H9 (cell line): ENCODE measurements around the gene PRCC. TPM values are rescaled to one million over a fixed set of nuclear protein-coding genes. Genes with fewer than 3 reads are reported as not detected.

Source experiments
- DNase-seq: peaks from one replicate; pipeline ENCODE4 v3.0.0-alpha.2; 2017
- H2AFZ ChIP-seq: one replicate; pipeline ENCODE4 v1.6.1; 2013; ENCODE audit warnings: mild to moderate bottlenecking, low read length, control low read depth, moderate library complexity
- H2AK5ac ChIP-seq: 2 replicates; pipeline ENCODE4 v1.6.1; 2013; ENCODE audit warnings: low read length, control low read depth, mixed read lengths; ENCODE audit not compliant: insufficient read length
- H2BK120ac ChIP-seq: one replicate; pipeline ENCODE4 v1.6.1; 2013; ENCODE audit warnings: low read depth, mild to moderate bottlenecking, low read length, control low read depth, inconsistent platforms; ENCODE audit not compliant: poor library complexity, severe bottlenecking
- H2BK12ac ChIP-seq: 2 replicates; pipeline ENCODE4 v1.6.1; 2013; ENCODE audit warnings: low read length, control low read depth, mixed read lengths, low read depth; ENCODE audit not compliant: insufficient read length
- H2BK15ac ChIP-seq: 2 replicates; pipeline ENCODE4 v1.6.1; 2013; ENCODE audit warnings: low read depth, low read length, control low read depth
- H2BK20ac ChIP-seq: one replicate; pipeline ENCODE4 v1.6.1; 2013; ENCODE audit warnings: low read depth, mild to moderate bottlenecking, low read length, control low read depth, inconsistent platforms; ENCODE audit not compliant: poor library complexity, severe bottlenecking
- H2BK5ac ChIP-seq: 2 replicates; pipeline ENCODE4 v1.6.1; 2013; ENCODE audit warnings: low read length, control low read depth, mixed read lengths; ENCODE audit not compliant: insufficient read length
- H3K14ac ChIP-seq: 2 replicates; pipeline ENCODE4 v1.6.1; 2013; ENCODE audit warnings: low read length, control low read depth; ENCODE audit not compliant: insufficient read depth
- H3K18ac ChIP-seq: 2 replicates; pipeline ENCODE4 v1.6.1; 2013; ENCODE audit warnings: low read depth, mild to moderate bottlenecking, mixed read lengths, low read length, control low read depth; ENCODE audit not compliant: insufficient read length
- H3K23ac ChIP-seq: 2 replicates; pipeline ENCODE4 v1.6.1; 2013; ENCODE audit warnings: low read length, control low read depth, mixed read lengths, low read depth; ENCODE audit not compliant: insufficient read length
- H3K23me2 ChIP-seq: 2 replicates; pipeline ENCODE4 v1.6.1; 2013; ENCODE audit warnings: low read depth, mild to moderate bottlenecking, mixed read lengths, low read length, control low read depth; ENCODE audit not compliant: insufficient read length, poor library complexity, severe bottlenecking
- H3K27ac ChIP-seq: 2 replicates; pipeline ENCODE4 v1.5.1; 2013; ENCODE audit warnings: low read length, control low read depth, mixed read lengths, low read depth; ENCODE audit not compliant: insufficient read length
- H3K27me3 ChIP-seq: 2 replicates; pipeline ENCODE4 v1.6.1; 2013; ENCODE audit warnings: low read length, control low read depth, inconsistent platforms; ENCODE audit not compliant: insufficient read depth
- H3K4ac ChIP-seq: 2 replicates; pipeline ENCODE4 v1.6.1; 2013; ENCODE audit warnings: low read depth, mild to moderate bottlenecking, control low read depth, inconsistent platforms, low read length, moderate library complexity
- H3K4me1 ChIP-seq: 2 replicates; pipeline ENCODE4 v1.6.1; 2013; ENCODE audit warnings: low read length, control low read depth, inconsistent platforms; ENCODE audit not compliant: insufficient read depth
- H3K4me2 ChIP-seq: 2 replicates; pipeline ENCODE4 v1.6.1; 2013; ENCODE audit warnings: low read length, control low read depth, mixed read lengths; ENCODE audit not compliant: insufficient read length, insufficient read depth
- H3K56ac ChIP-seq: 2 replicates; pipeline ENCODE4 v1.6.1; 2013; ENCODE audit warnings: low read depth, mild to moderate bottlenecking, mixed read lengths, low read length, control low read depth; ENCODE audit not compliant: insufficient read length
- H3K79me1 ChIP-seq: 2 replicates; pipeline ENCODE4 v1.6.1; 2013; ENCODE audit warnings: low read depth, mild to moderate bottlenecking, moderate library complexity, low read length, control low read depth, inconsistent platforms; ENCODE audit not compliant: insufficient read depth, poor library complexity, severe bottlenecking
- H3K79me2 ChIP-seq: 2 replicates; pipeline ENCODE4 v1.6.1; 2013; ENCODE audit warnings: low read length, control low read depth, inconsistent platforms; ENCODE audit not compliant: insufficient read depth
- H3K9ac ChIP-seq: 2 replicates; pipeline ENCODE4 v1.6.1; 2013; ENCODE audit warnings: low read length, control low read depth, mixed read lengths; ENCODE audit not compliant: insufficient read length; ENCODE audit errors: extremely low read depth
- H3K9me3 ChIP-seq: one replicate; pipeline ENCODE4 v1.6.1; 2013; ENCODE audit warnings: low read depth, low read length, inconsistent platforms; ENCODE audit not compliant: control insufficient read depth
- H3T11ph ChIP-seq: one replicate; pipeline ENCODE4 v1.6.1; 2013; ENCODE audit warnings: mild to moderate bottlenecking, low read length, control low read depth, inconsistent platforms
- H4K20me1 ChIP-seq: one replicate; pipeline ENCODE4 v1.6.1; 2013; ENCODE audit not compliant: control insufficient read depth, insufficient read length, insufficient read depth
- H4K5ac ChIP-seq: 2 replicates; pipeline ENCODE4 v1.6.1; 2013; ENCODE audit warnings: low read depth, mild to moderate bottlenecking, mixed read lengths, low read length, control low read depth; ENCODE audit not compliant: insufficient read length
- H4K8ac ChIP-seq: replicated peaks from 2 replicates; pipeline ENCODE4 v1.6.1; 2013; ENCODE audit warnings: low read length, control low read depth, mixed read lengths, low read depth; ENCODE audit not compliant: insufficient read length
- H4K91ac ChIP-seq: 2 replicates; pipeline ENCODE4 v1.6.1; 2013; ENCODE audit warnings: low read depth, mild to moderate bottlenecking, moderate library complexity, mixed read lengths, low read length, control low read depth; ENCODE audit not compliant: insufficient read length
- H3K27ac Mint-ChIP-seq, 3 experiments: 2 replicates in 2 of 3; 3 replicates in 1 of 3; pipeline ENCODE4 v1.8.0; 2020 to 2021; ENCODE audit warnings: mixed read lengths in 3 of 3, mild to moderate bottlenecking in 1 of 3, moderate library complexity in 1 of 3
- H3K27me3 Mint-ChIP-seq: 2 replicates; pipeline ENCODE4 v1.8.0; 2021; ENCODE audit warnings: low read depth, mild to moderate bottlenecking, moderate library complexity, mixed read lengths
- H3K36me3 Mint-ChIP-seq, 3 experiments: 2 replicates in 2 of 3; 3 replicates in 1 of 3; pipeline ENCODE4 v1.8.0; 2020 to 2021; ENCODE audit warnings: low read depth in 3 of 3, mixed read lengths in 3 of 3; ENCODE audit not compliant: insufficient read depth in 1 of 3
- H3K4me1 Mint-ChIP-seq, 2 experiments: 2 replicates each; pipeline ENCODE4 v1.8.0; 2020; ENCODE audit warnings: mixed read lengths in 2 of 2
- H3K4me3 Mint-ChIP-seq, 2 experiments: 2 replicates in 1 of 2; 3 replicates in 1 of 2; pipeline ENCODE4 v1.8.0; 2020 to 2021; ENCODE audit warnings: mild to moderate bottlenecking in 2 of 2, mixed read lengths in 2 of 2, moderate library complexity in 1 of 2
- H3K9me3 Mint-ChIP-seq, 2 experiments: 2 replicates in 1 of 2; 3 replicates in 1 of 2; pipeline ENCODE4 v1.8.0; 2020; ENCODE audit warnings: mild to moderate bottlenecking in 2 of 2, mixed read lengths in 2 of 2, moderate library complexity in 1 of 2
- WGBS: extraction: QIAGEN DNeasy Blood & Tissue Kit; methylation state at CpG from one replicate; pipeline ENCODE4 v1.1.7; 2013; ENCODE audit warnings: missing lambda C conversion rate, low lambda C conversion rate, mixed read lengths; ENCODE audit not compliant: insufficient read length; ENCODE audit errors: extremely low coverage; 5-methylcytosine and 5-hydroxymethylcytosine counted together
- total RNA-seq: library from RNA; stranded (reverse); gene quantifications from 2 replicates; pipeline ENCODE4 v1.2.1, GENCODE V29; 2021
- TF ChIP-seq, protein P1 (sequence below): fragments of 200-600 bp; sonication (generic); conservative IDR thresholded peaks from 3 replicates; pipeline ENCODE4 v1.8.0; 2021; ENCODE audit warnings: antibody characterized with exemption, mild to moderate bottlenecking

PRCC gene
- total RNA-seq, 1 experiment from 2014 or later: 129 TPM

DNA sequence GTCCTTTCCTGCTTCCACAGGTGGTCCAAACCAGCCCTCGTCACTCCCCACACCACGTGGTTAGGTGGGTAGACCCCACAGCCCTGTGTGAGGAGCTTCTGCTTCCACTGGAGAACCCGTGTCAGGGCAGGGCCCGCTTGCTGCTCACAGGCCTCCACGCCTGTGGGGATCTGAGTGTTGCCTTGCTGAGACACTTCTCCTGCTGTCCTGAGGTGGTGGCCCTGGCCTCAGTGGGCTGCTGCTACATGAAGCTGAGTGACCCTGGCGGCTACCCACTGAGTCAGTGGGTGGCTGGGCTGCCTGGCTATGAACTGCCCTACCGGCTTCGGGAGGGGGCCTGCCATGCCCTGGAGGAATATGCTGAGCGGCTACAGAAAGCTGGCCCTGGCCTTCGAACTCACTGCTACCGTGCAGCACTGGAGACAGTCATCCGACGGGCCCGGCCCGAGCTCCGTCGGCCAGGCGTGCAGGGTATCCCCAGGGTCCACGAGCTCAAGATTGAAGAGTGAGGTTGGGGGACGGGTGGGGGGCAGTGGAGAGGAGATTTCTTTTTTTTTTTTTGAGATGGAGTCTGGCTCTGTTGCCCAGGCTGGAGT lies 33.2 kb upstream of the PRCC start:
- no peak overlapping the region for H3K4me3 Mint-ChIP-seq
- H3K4ac ChIP-seq: no peak overlapping the region

More for the DNA sequence above, 33.2 kb upstream of the PRCC start:
- H3K18ac ChIP-seq: no peak overlapping the region
- no peak overlapping the region; a peak in 1 of 7 replicates for H3K27ac Mint-ChIP-seq
- no peaks in the 10 kb centered on the region for H3K79me1 ChIP-seq
- H4K5ac ChIP-seq: no peak overlapping the region
- no peaks in the 10 kb centered on the region for H3K9me3 ChIP-seq
- H3T11ph ChIP-seq: no peak overlapping the region
- H3K4me2 ChIP-seq: no peak overlapping the region
- no peaks in the 10 kb centered on the region for H3K23me2 ChIP-seq
- H2BK5ac ChIP-seq: no peak overlapping the region
- no peak overlapping the region for H2AK5ac ChIP-seq
- H2BK120ac ChIP-seq: no peak overlapping the region
- no CpG with 5 or more reads among the region's 20 CpGs for WGBS
- H3K14ac ChIP-seq: no peak overlapping the region
- H2BK20ac ChIP-seq: no peak overlapping the region
- no peaks in the 10 kb centered on the region for H3K79me2 ChIP-seq
- H2BK15ac ChIP-seq: no peak overlapping the region
- no peak for DNase-seq
- no peak overlapping the region for H3K56ac ChIP-seq
- H4K8ac ChIP-seq: no peak overlapping the region
- no peaks in the 10 kb centered on the region for H3K4me1 ChIP-seq
- H3K23ac ChIP-seq: no peak overlapping the region
- H3K27me3 Mint-ChIP-seq: no peaks in the 10 kb centered on the region
- no peaks in the 10 kb centered on the region for H4K20me1 ChIP-seq
- peaks cover 9 to 10% of the 10 kb centered on the region in 2 experiments for H3K4me1 Mint-ChIP-seq
- no peaks in the 10 kb centered on the region for H3K27me3 ChIP-seq
- H2AFZ ChIP-seq: no peak overlapping the region
- no peak overlapping the region for H3K27ac ChIP-seq
- no peak overlapping the region for H3K9ac ChIP-seq
- no peak overlapping the region for H4K91ac ChIP-seq
- TF ChIP-seq, protein P1, sequence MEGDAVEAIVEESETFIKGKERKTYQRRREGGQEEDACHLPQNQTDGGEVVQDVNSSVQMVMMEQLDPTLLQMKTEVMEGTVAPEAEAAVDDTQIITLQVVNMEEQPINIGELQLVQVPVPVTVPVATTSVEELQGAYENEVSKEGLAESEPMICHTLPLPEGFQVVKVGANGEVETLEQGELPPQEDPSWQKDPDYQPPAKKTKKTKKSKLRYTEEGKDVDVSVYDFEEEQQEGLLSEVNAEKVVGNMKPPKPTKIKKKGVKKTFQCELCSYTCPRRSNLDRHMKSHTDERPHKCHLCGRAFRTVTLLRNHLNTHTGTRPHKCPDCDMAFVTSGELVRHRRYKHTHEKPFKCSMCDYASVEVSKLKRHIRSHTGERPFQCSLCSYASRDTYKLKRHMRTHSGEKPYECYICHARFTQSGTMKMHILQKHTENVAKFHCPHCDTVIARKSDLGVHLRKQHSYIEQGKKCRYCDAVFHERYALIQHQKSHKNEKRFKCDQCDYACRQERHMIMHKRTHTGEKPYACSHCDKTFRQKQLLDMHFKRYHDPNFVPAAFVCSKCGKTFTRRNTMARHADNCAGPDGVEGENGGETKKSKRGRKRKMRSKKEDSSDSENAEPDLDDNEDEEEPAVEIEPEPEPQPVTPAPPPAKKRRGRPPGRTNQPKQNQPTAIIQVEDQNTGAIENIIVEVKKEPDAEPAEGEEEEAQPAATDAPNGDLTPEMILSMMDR: no peak
- H3K36me3 Mint-ChIP-seq: peaks cover 4 to 21% (median 21%) of the 10 kb centered on the region in 3 experiments; a peak in 6 of 7 replicates
- H2BK12ac ChIP-seq: no peak overlapping the region
- H3K9me3 Mint-ChIP-seq: no peaks in the 10 kb centered on the region
